Bronchial epithelial cell (primary cell): Measurements from ENCODE around the gene ISYNA1. TPM values are rescaled to one million over a fixed set of nuclear protein-coding genes. Genes with fewer than 3 reads are reported as not detected.

Experiments
- DNase-seq: peaks from one replicate; pipeline ENCODE4 v3.0.0-alpha.2; 2010; ENCODE audit warnings: low read depth
- FAIRE-seq: peaks from 2 replicates; lab custom pipeline; 2011; peaks lifted over from hg19 to GRCh38; lab: Jason Lieb, UNC
- H3K27me3 ChIP-seq: 2 replicates; pipeline ENCODE4 v1.5.1; 2011; ENCODE audit warnings: low read length; ENCODE audit not compliant: control insufficient read depth, insufficient read depth
- H3K36me3 ChIP-seq: 2 replicates; pipeline ENCODE4 v1.5.1; 2011; ENCODE audit warnings: low read length; ENCODE audit not compliant: control insufficient read depth, insufficient read depth
- H3K4me3 ChIP-seq: 2 replicates; pipeline ENCODE4 v1.5.1; 2011; ENCODE audit warnings: mild to moderate bottlenecking, low read depth, low read length, control low read depth
- CTCF ChIP-seq: IDR thresholded peaks from 2 replicates; pipeline ENCODE4 v1.5.1; 2011; ENCODE audit warnings: mild to moderate bottlenecking, moderate library complexity, low read length, control low read depth, inconsistent platforms; ENCODE audit not compliant: insufficient read depth, severe bottlenecking
- total RNA-seq: library from RNA; depleted of rRNA; stranded (reverse); fragments of >200 nt; gene quantifications from 2 replicates; pipeline ENCODE4 v1.2.1, GENCODE V29; 2014

ISYNA1 gene
- total RNA-seq, 1 donor from 2014 or later, result 15.3 TPM

DNA sequence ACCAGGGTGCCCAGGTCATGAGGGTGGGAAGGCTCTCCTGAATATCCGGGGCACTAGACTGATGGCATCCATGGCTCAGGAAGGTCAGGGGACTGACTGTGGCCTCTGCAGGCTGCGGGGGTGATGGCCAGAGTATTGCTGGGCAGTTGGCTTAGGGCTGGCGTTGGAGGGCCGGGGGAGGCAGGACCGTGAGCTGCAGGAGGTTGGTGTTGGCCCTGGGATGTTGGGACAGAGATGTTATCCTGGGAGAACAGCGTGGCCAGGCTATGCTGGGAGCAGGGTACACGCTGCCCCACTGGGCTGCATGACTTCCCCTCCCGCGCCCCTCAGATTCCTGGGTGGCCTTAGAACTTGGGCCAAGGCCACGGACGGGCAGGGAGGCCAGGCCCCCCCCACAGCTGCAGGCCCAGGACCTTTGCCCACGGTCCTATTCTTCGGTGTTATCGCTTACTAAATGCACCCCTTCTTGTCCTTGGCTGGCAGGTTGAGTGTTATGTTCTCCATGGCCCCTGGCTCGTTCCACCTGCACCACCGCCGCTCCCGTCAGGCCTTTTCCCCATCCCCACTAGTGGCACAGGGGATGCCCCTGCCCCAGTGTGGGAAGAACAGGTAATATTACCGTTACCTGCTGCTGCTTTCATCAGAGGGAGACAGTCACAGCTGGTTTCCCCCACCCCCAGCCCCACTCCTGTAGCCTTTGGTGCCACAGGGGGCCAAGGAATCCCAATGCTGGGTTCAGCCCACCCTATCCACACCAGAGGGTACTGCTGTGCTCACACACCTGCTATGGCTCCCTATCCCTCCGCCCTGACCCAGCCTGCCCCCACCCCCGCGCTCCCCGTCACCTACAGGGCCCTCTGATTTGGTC, 3.2 kb upstream of the ISYNA1 start:
- FAIRE-seq (no peak), DNase-seq (no peak)
- TF ChIP-seq CTCF, result no peak
- Histone ChIP-seq H3K27me3 (no peaks in the 10 kb centered on the region), H3K4me3 (no peak overlapping the region), H3K36me3 (peaks cover 22% of the 10 kb centered on the region)

- peak; percentile 8 for DNase-seq
- TF ChIP-seq CTCF, result peak; percentile 20
- Histone ChIP-seq H3K36me3 (peaks cover 15% of the 10 kb centered on the region), H3K27me3 (no peaks in the 10 kb centered on the region), H3K4me3 (no peak overlapping the region)
- no peak for FAIRE-seq
Measured at GRCh38 chr19:18440415-18440877, 2.5 kb upstream of the ISYNA1 start.

- H3K36me3 ChIP-seq, result peaks cover 13% of the 10 kb centered on the region
- H3K4me3 ChIP-seq, result no peak overlapping the region
- FAIRE-seq, result no peak
- TF ChIP-seq CTCF, result no peak
- no peak for DNase-seq
- H3K27me3 ChIP-seq, result no peaks in the 10 kb centered on the region
Measured at GRCh38 chr19:18439910-18440237, 1.9 kb upstream of the ISYNA1 start.

- FAIRE-seq, result no peak
- Histone ChIP-seq H3K4me3 (no peak overlapping the region), H3K36me3 (peaks cover 7% of the 10 kb centered on the region), H3K27me3 (no peaks in the 10 kb centered on the region)
- peak; percentile 71 for DNase-seq
- no peak for TF ChIP-seq CTCF
Measured at GRCh38 chr19:18439025-18439909, 1.3 kb upstream of the ISYNA1 start.

DNA sequence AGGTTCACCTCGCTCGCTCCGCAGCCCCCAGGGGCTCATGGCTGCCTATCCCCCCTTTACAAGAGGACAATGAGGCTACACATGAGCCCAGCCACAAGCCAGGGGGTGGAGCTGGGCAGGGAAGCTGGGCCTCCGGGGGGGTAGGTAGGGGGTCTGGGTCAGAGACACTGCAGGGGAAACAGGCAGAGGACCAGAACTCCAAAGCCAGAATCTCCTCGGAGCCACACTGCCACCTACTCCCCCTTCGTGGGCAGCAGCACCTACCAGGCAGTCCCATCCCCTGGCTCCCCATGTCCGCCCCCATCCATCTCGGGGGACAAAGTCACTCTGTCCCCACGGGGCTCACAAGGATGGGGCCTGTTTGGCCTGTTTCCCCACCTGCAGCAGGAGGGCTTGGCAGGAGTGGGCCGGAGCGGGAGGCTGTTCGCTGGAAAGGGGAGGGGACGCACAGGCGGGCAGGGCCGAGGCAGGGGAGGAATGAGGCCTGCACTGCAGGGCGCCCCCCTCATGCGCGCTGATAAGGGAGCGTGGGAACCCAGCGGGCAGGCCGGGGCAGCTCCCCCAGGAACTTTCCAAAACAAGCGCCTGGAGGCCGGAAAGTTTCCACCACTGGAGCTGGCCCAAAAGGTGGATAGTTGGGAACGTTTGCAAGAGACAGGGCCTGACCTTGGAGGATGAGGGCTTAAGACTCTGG, 545 bp upstream of the ISYNA1 start:
- peak; percentile 49 for DNase-seq
- H3K4me3 ChIP-seq, result peak overlapping the region; percentile 59
- no peak for FAIRE-seq
- H3K27me3 ChIP-seq, result no peaks in the 10 kb centered on the region
- H3K36me3 ChIP-seq, result peaks cover 2% of the 10 kb centered on the region
- TF ChIP-seq CTCF, result no peak
